NCI-H1092 (cell line): ENCODE measurements around the gene TMEM106C.
A peak's percentile ranks its signal among the peaks of the same experiment; 100 is the strongest.
"Not testable (repeated sequence)": the region's sequence is repeated elsewhere in the genome, so short reads cannot be mapped to it uniquely, and the experiment has no call there.

Experiments used
- DNase-seq: peaks from one replicate; lab custom pipeline; 2025; lab: John Stamatoyannopoulos, UW

The TMEM106C gene

GRCh38 chr12:47949441-47950341 is 13.7 kb upstream of the TMEM106C start:
- peak; percentile 56 for DNase-seq

GRCh38 chr12:47950856-47951468 is 12.4 kb upstream of the TMEM106C start:
- no peak for DNase-seq

- no peak for DNase-seq
These were observed 9.3 kb upstream of the TMEM106C start for GRCh38 chr12:47954058-47954457.

GRCh38 chr12:47954467-47955045 is 8.8 kb upstream of the TMEM106C start:
- no peak for DNase-seq

- no peak for DNase-seq
These were observed 8.3 kb upstream of the TMEM106C start for GRCh38 chr12:47955059-47955458.

- DNase-seq: not testable (repeated sequence)
These were observed 5.7 kb upstream of the TMEM106C start for GRCh38 chr12:47957671-47958070.

GRCh38 chr12:47962198-47962597 is 1.2 kb upstream of the TMEM106C start:
- no peak for DNase-seq

- DNase-seq: no peak
These were observed 821 bp downstream of the TMEM106C start for GRCh38 chr12:47964106-47964728.

GRCh38 chr12:47965581-47965980 is 2.2 kb downstream of the TMEM106C start:
- no peak for DNase-seq

- no peak for DNase-seq
These were observed 4.3 kb downstream of the TMEM106C start for GRCh38 chr12:47967461-47968321.

GRCh38 chr12:47969845-47970244 is 6.4 kb downstream of the TMEM106C start:
- no peak for DNase-seq

- no peak for DNase-seq
These were observed 7.4 kb downstream of the TMEM106C start for GRCh38 chr12:47970843-47971242.

- DNase-seq: no peak
These were observed 9.5 kb downstream of the TMEM106C start for GRCh38 chr12:47972895-47973294.

- DNase-seq: no peak
These were observed 10.5 kb downstream of the TMEM106C start for GRCh38 chr12:47973870-47974269.

- no peak for DNase-seq
These were observed 11.7 kb downstream of the TMEM106C start for GRCh38 chr12:47975036-47975620.

GRCh38 chr12:47975816-47976215 is 12.4 kb downstream of the TMEM106C start:
- DNase-seq: no peak

GRCh38 chr12:47977046-47977771 is 13.8 kb downstream of the TMEM106C start:
- no peak for DNase-seq

GRCh38 chr12:47977772-47978597 is 14.6 kb downstream of the TMEM106C start:
- DNase-seq: no peak

- DNase-seq: no peak
These were observed 15.1 kb downstream of the TMEM106C start for GRCh38 chr12:47978598-47978873.

GRCh38 chr12:47979166-47979565 is 15.8 kb downstream of the TMEM106C start:
- no peak for DNase-seq
